ES-I3 (cell line): ENCODE results near the gene ASCL5.

Experiments
- H3K36me3 ChIP-seq: 2 replicates; pipeline ENCODE4 v1.6.1; 2013; ENCODE audit warnings: mild to moderate bottlenecking, low read length, control low read depth, moderate library complexity; ENCODE audit not compliant: insufficient read depth
- H3K4me1 ChIP-seq: 2 replicates; pipeline ENCODE4 v1.6.1; 2013; ENCODE audit warnings: mild to moderate bottlenecking, control low read depth, low read length; ENCODE audit not compliant: insufficient read depth
- H3K9ac ChIP-seq: 2 replicates; pipeline ENCODE4 v1.6.1; 2013; ENCODE audit warnings: low read depth, mild to moderate bottlenecking, low read length, moderate library complexity
- H3K9me3 ChIP-seq: 2 replicates; pipeline ENCODE4 v1.6.1; 2013; ENCODE audit warnings: mild to moderate bottlenecking, low read length, moderate library complexity; ENCODE audit not compliant: control insufficient read depth, insufficient read depth

ASCL5 gene

GRCh38 chr1:201134405-201134804 is 7.4 kb upstream of the ASCL5 start:
- H3K4me1 ChIP-seq: no peaks in the 10 kb centered on the region
- H3K9ac ChIP-seq: no peak overlapping the region
- no peaks in the 10 kb centered on the region; the same call in 1 of the 2 replicates for H3K36me3 ChIP-seq
- no peaks in the 10 kb centered on the region for H3K9me3 ChIP-seq

GRCh38 chr1:201131398-201131797 is 4.4 kb upstream of the ASCL5 start:
- no peaks in the 10 kb centered on the region; the same call in 1 of the 2 replicates for H3K36me3 ChIP-seq
- H3K9me3 ChIP-seq: no peaks in the 10 kb centered on the region
- H3K4me1 ChIP-seq: peaks cover 6% of the 10 kb centered on the region
- H3K9ac ChIP-seq: no peak overlapping the region

- no peaks in the 10 kb centered on the region for H3K9me3 ChIP-seq
- H3K9ac ChIP-seq: no peak overlapping the region
- H3K4me1 ChIP-seq: peaks cover 6% of the 10 kb centered on the region
- H3K36me3 ChIP-seq: no peaks in the 10 kb centered on the region
Observed at GRCh38 chr1:201128962-201129361, 2.0 kb upstream of the ASCL5 start.

GRCh38 chr1:201128476-201128875 is 1.5 kb upstream of the ASCL5 start:
- Histone ChIP-seq H3K9ac (no peak overlapping the region), H3K9me3 (no peaks in the 10 kb centered on the region)

GRCh38 chr1:201127755-201128455 is 921 bp upstream of the ASCL5 start:
- Histone ChIP-seq H3K36me3 (no peaks in the 10 kb centered on the region), H3K4me1 (peaks cover 6% of the 10 kb centered on the region), H3K9ac (no peak overlapping the region), H3K9me3 (no peaks in the 10 kb centered on the region)

More at GRCh38 chr1:201128476-201128875, 1.5 kb upstream of the ASCL5 start:
- H3K4me1 ChIP-seq: peaks cover 6% of the 10 kb centered on the region
- H3K36me3 ChIP-seq: no peaks in the 10 kb centered on the region

GRCh38 chr1:201126463-201126831 is 537 bp downstream of the ASCL5 start:
- peak overlapping the region; percentile 28; the same call in 1 of the 2 replicates for H3K9ac ChIP-seq
- no peaks in the 10 kb centered on the region for H3K9me3 ChIP-seq
- no peaks in the 10 kb centered on the region for H3K36me3 ChIP-seq
- H3K4me1 ChIP-seq: peaks cover 6% of the 10 kb centered on the region

GRCh38 chr1:201125800-201126199 is 1.2 kb downstream of the ASCL5 start:
- H3K36me3 ChIP-seq: no peaks in the 10 kb centered on the region
- H3K9ac ChIP-seq: no peak overlapping the region
- H3K4me1 ChIP-seq: peaks cover 6% of the 10 kb centered on the region
- no peaks in the 10 kb centered on the region for H3K9me3 ChIP-seq

GRCh38 chr1:201125019-201125418 is 2.0 kb downstream of the ASCL5 start:
- no peak overlapping the region for H3K9ac ChIP-seq
- no peaks in the 10 kb centered on the region for H3K36me3 ChIP-seq
- no peaks in the 10 kb centered on the region for H3K9me3 ChIP-seq
- peaks cover 6% of the 10 kb centered on the region for H3K4me1 ChIP-seq

GRCh38 chr1:201123866-201124265 is 3.1 kb downstream of the ASCL5 start:
- H3K4me1 ChIP-seq: peaks cover 11% of the 10 kb centered on the region
- no peak overlapping the region for H3K9ac ChIP-seq
- no peaks in the 10 kb centered on the region for H3K36me3 ChIP-seq
- no peaks in the 10 kb centered on the region for H3K9me3 ChIP-seq

- H3K9ac ChIP-seq: no peak overlapping the region
- no peaks in the 10 kb centered on the region for H3K9me3 ChIP-seq
- H3K4me1 ChIP-seq: peaks cover 8% of the 10 kb centered on the region
- H3K36me3 ChIP-seq: no peaks in the 10 kb centered on the region
Observed at GRCh38 chr1:201122321-201122957, 4.5 kb downstream of the ASCL5 start.

- no peaks in the 10 kb centered on the region for H3K36me3 ChIP-seq
- H3K4me1 ChIP-seq: 0 out of 2 replicates have a peak, but pooled peaks cover 5% of the 10 kb centered on the region
- H3K9ac ChIP-seq: no peak overlapping the region
- H3K9me3 ChIP-seq: no peaks in the 10 kb centered on the region
Observed at GRCh38 chr1:201119206-201120197, 7.5 kb downstream of the ASCL5 start.

GRCh38 chr1:201116091-201116490 is 10.9 kb downstream of the ASCL5 start:
- Histone ChIP-seq H3K36me3 (no peaks in the 10 kb centered on the region), H3K4me1 (0 out of 2 replicates have a peak, but pooled peaks cover 5% of the 10 kb centered on the region), H3K9ac (no peak overlapping the region), H3K9me3 (no peaks in the 10 kb centered on the region)

GRCh38 chr1:201115390-201115937 is 11.5 kb downstream of the ASCL5 start:
- Histone ChIP-seq H3K4me1 (0 out of 2 replicates have a peak, but pooled peaks cover 5% of the 10 kb centered on the region), H3K9ac (peak overlapping the region; percentile 54; the same call in 1 of the 2 replicates), H3K9me3 (no peaks in the 10 kb centered on the region), H3K36me3 (no peaks in the 10 kb centered on the region)
